ENCODE results near the gene C12orf57.

C12orf57 gene

GRCh38 chr12:6950401-6950801, 6.6 kb downstream of the C12orf57 start:
- peak; percentile 71 for DNase-seq (ENCODE audit: low read depth)

GRCh38 chr12:6950811-6951540, 7.2 kb downstream of the C12orf57 start, which contains the start of gene PTPN6:
Gene PTPN6, plus strand, starts transcription at chr12:6951356. Its CDS starts 157 bp downstream, at chr12:6951513.
- H3K4me3 ChIP-seq (ENCODE audit: low read depth, low read length): peak within 1 kb of the TSS; percentile 76
- DNase-seq (ENCODE audit: low read depth): peak; percentile 89
- TF ChIP-seq CTCF (IDR thresholded peaks at IDR 0.05; ENCODE audit: insufficient read depth, low read depth, low read length, missing control alignments): no peak

More at GRCh38 chr12:6950401-6950801, 6.6 kb downstream of the C12orf57 start:
- H3K4me3 ChIP-seq (ENCODE audit: low read depth, low read length): peak overlapping the region; percentile 76
- TF ChIP-seq CTCF (IDR thresholded peaks at IDR 0.05; ENCODE audit: insufficient read depth, low read depth, low read length, missing control alignments): peak; percentile 61

GRCh38 chr12:6951551-6952120, 7.8 kb downstream of the C12orf57 start:
- peak overlapping the region; percentile 76 for H3K4me3 ChIP-seq (ENCODE audit: low read depth, low read length)
- DNase-seq (ENCODE audit: low read depth): no peak
- TF ChIP-seq CTCF (IDR thresholded peaks at IDR 0.05; ENCODE audit: insufficient read depth, low read depth, low read length, missing control alignments): no peak

GRCh38 chr12:6952121-6952862, 8.5 kb downstream of the C12orf57 start:
- TF ChIP-seq CTCF (IDR thresholded peaks at IDR 0.05; ENCODE audit: insufficient read depth, low read depth, low read length, missing control alignments): no peak
- no peak for DNase-seq (ENCODE audit: low read depth)
- peak overlapping the region; percentile 76 for H3K4me3 ChIP-seq (ENCODE audit: low read depth, low read length)

GRCh38 chr12:6952863-6953441, 9.1 kb downstream of the C12orf57 start:
- no peak for DNase-seq (ENCODE audit: low read depth)
- TF ChIP-seq CTCF (IDR thresholded peaks at IDR 0.05; ENCODE audit: insufficient read depth, low read depth, low read length, missing control alignments): no peak
- H3K4me3 ChIP-seq (ENCODE audit: low read depth, low read length): peak overlapping the region; percentile 76

GRCh38 chr12:6953442-6954315, 9.9 kb downstream of the C12orf57 start:
- H3K4me3 ChIP-seq (ENCODE audit: low read depth, low read length): peak overlapping the region; percentile 76

More at GRCh38 chr12:6953442-6954315, 9.9 kb downstream of the C12orf57 start:
- no peak for TF ChIP-seq CTCF (IDR thresholded peaks at IDR 0.05; ENCODE audit: insufficient read depth, low read depth, low read length, missing control alignments)
- DNase-seq (ENCODE audit: low read depth): peak; percentile 96
